Measurements from ENCODE around the gene ARHGAP32.

- TF ChIP-seq, protein P1, sequence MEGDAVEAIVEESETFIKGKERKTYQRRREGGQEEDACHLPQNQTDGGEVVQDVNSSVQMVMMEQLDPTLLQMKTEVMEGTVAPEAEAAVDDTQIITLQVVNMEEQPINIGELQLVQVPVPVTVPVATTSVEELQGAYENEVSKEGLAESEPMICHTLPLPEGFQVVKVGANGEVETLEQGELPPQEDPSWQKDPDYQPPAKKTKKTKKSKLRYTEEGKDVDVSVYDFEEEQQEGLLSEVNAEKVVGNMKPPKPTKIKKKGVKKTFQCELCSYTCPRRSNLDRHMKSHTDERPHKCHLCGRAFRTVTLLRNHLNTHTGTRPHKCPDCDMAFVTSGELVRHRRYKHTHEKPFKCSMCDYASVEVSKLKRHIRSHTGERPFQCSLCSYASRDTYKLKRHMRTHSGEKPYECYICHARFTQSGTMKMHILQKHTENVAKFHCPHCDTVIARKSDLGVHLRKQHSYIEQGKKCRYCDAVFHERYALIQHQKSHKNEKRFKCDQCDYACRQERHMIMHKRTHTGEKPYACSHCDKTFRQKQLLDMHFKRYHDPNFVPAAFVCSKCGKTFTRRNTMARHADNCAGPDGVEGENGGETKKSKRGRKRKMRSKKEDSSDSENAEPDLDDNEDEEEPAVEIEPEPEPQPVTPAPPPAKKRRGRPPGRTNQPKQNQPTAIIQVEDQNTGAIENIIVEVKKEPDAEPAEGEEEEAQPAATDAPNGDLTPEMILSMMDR (conservative IDR thresholded peaks at IDR 0.05; ENCODE audit: low read length) = no peak
- TF ChIP-seq EZH2phosphoT487 (IDR thresholded peaks at IDR 0.05; ENCODE audit: borderline replicate concordance, low read depth, low read length) = no peak
Measured at GRCh38 chr11:129237880-129238638, 45.9 kb upstream of the ARHGAP32 start.
